GM06990 (cell line): Measurements from ENCODE around the gene ALG9.

Experiments
- DNase-seq: peaks from one replicate; pipeline ENCODE4 v3.0.0-alpha.2; 2011; ENCODE audit not compliant: insufficient read length; ENCODE audit errors: extremely low read depth
- H3K27me3 ChIP-seq: replicated peaks from 2 replicates; pipeline ENCODE4 v1.6.0; 2011; ENCODE audit warnings: low read length; ENCODE audit not compliant: control insufficient read depth, insufficient read depth
- H3K36me3 ChIP-seq: 2 replicates; pipeline ENCODE4 v1.5.1; 2011; ENCODE audit warnings: low read length; ENCODE audit not compliant: control insufficient read depth, insufficient read depth
- H3K4me3 ChIP-seq: replicated peaks from 2 replicates; pipeline ENCODE4 v1.5.1; 2011; ENCODE audit warnings: low read depth, mild to moderate bottlenecking, control low read depth, low read length
- CTCF ChIP-seq: IDR thresholded peaks from 2 replicates; pipeline ENCODE4 v1.5.1; 2011; ENCODE audit warnings: low read length, control low read depth, mild to moderate bottlenecking, inconsistent platforms; ENCODE audit not compliant: insufficient read depth, poor library complexity, severe bottlenecking

Gene ALG9

GRCh38 chr11:111870886-111871692 is at the start of gene ALG9:
Gene ALG9, minus strand, starts transcription at chr11:111871581. Its CDS starts 99 bp downstream, at chr11:111871482.
- DNase-seq: peak; percentile 89

GRCh38 chr11:111920908-111921307 is 49.5 kb upstream of the ALG9 start:
- Histone ChIP-seq H3K36me3 (no peaks in the 10 kb centered on the region), H3K4me3 (no peak overlapping the region), H3K27me3 (no peaks in the 10 kb centered on the region)
- no peak for TF ChIP-seq CTCF
- no peak for DNase-seq

More at GRCh38 chr11:111870886-111871692, at the start of gene ALG9:
- Histone ChIP-seq H3K27me3 (no peaks in the 10 kb centered on the region), H3K36me3 (peaks cover 8% of the 10 kb centered on the region), H3K4me3 (peak within 1 kb of the TSS; percentile 70)
- no peak for TF ChIP-seq CTCF

- DNase-seq: no peak
- TF ChIP-seq CTCF: no peak
- Histone ChIP-seq H3K36me3 (no peaks in the 10 kb centered on the region), H3K27me3 (no peaks in the 10 kb centered on the region), H3K4me3 (no peak within 1 kb of the TSS)
These were observed 47.2 kb upstream of the ALG9 start, which contains the start of gene C11orf52 for GRCh38 chr11:111918390-111919256. Gene C11orf52, plus strand, starts transcription at chr11:111918913. Its CDS starts 60 bp downstream, at chr11:111918973.

GRCh38 chr11:111917788-111918187 is 46.4 kb upstream of the ALG9 start:
- H3K36me3 ChIP-seq: no peaks in the 10 kb centered on the region
- no peak for DNase-seq
- H3K4me3 ChIP-seq: no peak overlapping the region
- no peaks in the 10 kb centered on the region for H3K27me3 ChIP-seq
- no peak for TF ChIP-seq CTCF

GRCh38 chr11:111917312-111917711 is 45.9 kb upstream of the ALG9 start:
- Histone ChIP-seq H3K4me3 (no peak overlapping the region), H3K27me3 (no peaks in the 10 kb centered on the region)
- TF ChIP-seq CTCF: no peak

More at GRCh38 chr11:111917312-111917711, 45.9 kb upstream of the ALG9 start:
- H3K36me3 ChIP-seq: no peaks in the 10 kb centered on the region
- no peak for DNase-seq
